ENCODE results near the gene SIGLEC5. TPM values are rescaled to one million over a fixed set of nuclear protein-coding genes. Genes with fewer than 3 reads are reported as not detected.

The SIGLEC5 gene
- total RNA-seq, 1 experiment from 2014 or later = not detected

DNA sequence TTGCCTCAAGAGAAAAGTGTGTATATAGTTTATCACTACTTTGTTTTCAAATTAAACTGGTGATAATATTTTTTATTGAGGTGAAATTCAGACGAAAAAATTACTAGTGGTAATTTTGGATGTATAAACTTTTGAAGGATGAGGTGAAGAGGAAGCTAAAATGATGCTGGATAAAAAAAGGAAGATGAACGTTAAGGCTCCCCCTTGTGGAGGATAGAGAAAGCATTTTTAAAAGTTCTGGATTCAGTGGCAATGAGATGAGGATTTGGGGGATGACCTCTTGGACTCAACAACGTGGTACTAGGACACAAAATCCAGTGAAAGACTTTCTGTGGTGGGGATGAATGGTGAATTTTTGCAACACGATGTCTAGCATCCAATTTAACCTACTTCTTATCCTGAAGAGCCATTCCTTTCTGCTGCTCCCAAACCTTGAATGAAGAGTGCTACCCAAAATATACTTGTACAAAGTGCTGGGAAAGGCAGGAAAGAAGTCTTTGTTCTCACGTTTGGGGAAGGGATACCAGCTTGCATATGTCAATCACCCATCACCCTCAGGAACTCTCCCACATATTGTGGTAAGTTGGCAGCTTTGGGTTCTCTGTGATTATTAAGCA, 7.3 kb upstream of the SIGLEC5 start:
- ChIA-PET CTCF (interaction anchor here (0.5 to 1.6 kb wide), 4 partner anchors 20 to 171 kb away, joined by 3 to 6 read pairs (median 3); partner anchors contain the start of gene ZNF175), POLR2A (ENCODE audit: unreplicated experiment) (no interaction called here)
- H3F3A ChIP-seq (ENCODE audit: low read length, unreplicated experiment) = no peaks in the 10 kb centered on the region
- no peaks in the 10 kb centered on the region for H3K79me2 ChIP-seq (ENCODE audit: low read length)
- H3K4me3 ChIP-seq (ENCODE audit: low read length) = no peak overlapping the region
- H3K9ac ChIP-seq (ENCODE audit: low read length) = no peak overlapping the region
- no peaks in the 10 kb centered on the region for H3K4me1 ChIP-seq (ENCODE audit: insufficient read depth, low read length)
- H2AFZ ChIP-seq (ENCODE audit: low read length) = no peak overlapping the region
- intact Hi-C loops (cut with micrococcal nuclease) = no loop called here
- DNase-seq (peak; percentile 55), ATAC-seq (no peak)
- no peaks in the 10 kb centered on the region for H3K36me3 ChIP-seq (ENCODE audit: low read depth, low read length)
- no peaks in the 10 kb centered on the region; the same call in 1 of the 2 replicates for H3K9me3 ChIP-seq (ENCODE audit: low read length)
- no peaks in the 10 kb centered on the region for H3K9me2 ChIP-seq (replicated peaks; ENCODE audit: low read length)
- peaks cover 51% of the 10 kb centered on the region for H3K27me3 ChIP-seq (ENCODE audit: low read length)
- TF ChIP-seq, protein P1, sequence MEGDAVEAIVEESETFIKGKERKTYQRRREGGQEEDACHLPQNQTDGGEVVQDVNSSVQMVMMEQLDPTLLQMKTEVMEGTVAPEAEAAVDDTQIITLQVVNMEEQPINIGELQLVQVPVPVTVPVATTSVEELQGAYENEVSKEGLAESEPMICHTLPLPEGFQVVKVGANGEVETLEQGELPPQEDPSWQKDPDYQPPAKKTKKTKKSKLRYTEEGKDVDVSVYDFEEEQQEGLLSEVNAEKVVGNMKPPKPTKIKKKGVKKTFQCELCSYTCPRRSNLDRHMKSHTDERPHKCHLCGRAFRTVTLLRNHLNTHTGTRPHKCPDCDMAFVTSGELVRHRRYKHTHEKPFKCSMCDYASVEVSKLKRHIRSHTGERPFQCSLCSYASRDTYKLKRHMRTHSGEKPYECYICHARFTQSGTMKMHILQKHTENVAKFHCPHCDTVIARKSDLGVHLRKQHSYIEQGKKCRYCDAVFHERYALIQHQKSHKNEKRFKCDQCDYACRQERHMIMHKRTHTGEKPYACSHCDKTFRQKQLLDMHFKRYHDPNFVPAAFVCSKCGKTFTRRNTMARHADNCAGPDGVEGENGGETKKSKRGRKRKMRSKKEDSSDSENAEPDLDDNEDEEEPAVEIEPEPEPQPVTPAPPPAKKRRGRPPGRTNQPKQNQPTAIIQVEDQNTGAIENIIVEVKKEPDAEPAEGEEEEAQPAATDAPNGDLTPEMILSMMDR (conservative IDR thresholded peaks at IDR 0.05; ENCODE audit: low read depth, low read length) = peak; percentile 80
- TF ChIP-seq EZH2phosphoT487 (IDR thresholded peaks at IDR 0.05; ENCODE audit: borderline replicate concordance, low read length) = no peak
- no peak overlapping the region for H3K27ac ChIP-seq (ENCODE audit: low read length)
- no peaks in the 10 kb centered on the region for H4K20me1 ChIP-seq (ENCODE audit: low read length)
- BruUV-seq (replicated peaks) = no TSS peak
- no peak overlapping the region for H3K4me2 ChIP-seq (ENCODE audit: low read length)

DNA sequence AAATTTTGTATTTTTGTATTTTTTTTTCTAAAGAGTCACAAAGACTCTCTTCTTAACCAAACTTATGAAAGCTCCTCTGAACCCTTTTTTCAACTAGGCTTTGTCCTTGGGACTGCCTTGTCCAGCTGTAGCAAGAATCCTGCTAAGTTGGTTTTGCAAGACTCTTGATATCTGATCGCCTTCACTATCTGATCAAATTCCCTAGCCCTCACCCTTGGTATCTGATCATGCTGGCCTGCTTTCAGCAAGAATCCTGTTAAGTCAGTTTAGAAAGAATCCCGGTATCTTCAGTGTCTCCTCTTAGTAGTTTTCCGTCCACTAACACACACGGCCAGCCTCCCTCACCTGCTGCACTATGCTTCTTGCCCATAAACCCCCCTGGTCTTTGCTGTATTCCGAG, 1.9 kb upstream of the SIGLEC5 start:
- no peak for TF ChIP-seq EZH2 (IDR thresholded peaks at IDR 0.05; ENCODE audit: low read length, unreplicated experiment)
- Histone ChIP-seq H3K4me3 (ENCODE audit: low read length) (no peak overlapping the region), H3K4me1 (ENCODE audit: insufficient read depth, low read length) (no peaks in the 10 kb centered on the region), H3K27ac (ENCODE audit: low read length) (no peak overlapping the region), H3K9ac (ENCODE audit: low read length) (no peak overlapping the region), H3K4me2 (ENCODE audit: low read length) (no peak overlapping the region), H3K27me3 (ENCODE audit: low read length) (peaks cover 50% of the 10 kb centered on the region), H4K20me1 (ENCODE audit: low read length) (no peaks in the 10 kb centered on the region), H3K9me3 (ENCODE audit: low read length) (no peaks in the 10 kb centered on the region; the same call in 1 of the 2 replicates), H3F3A (ENCODE audit: low read length, unreplicated experiment) (no peaks in the 10 kb centered on the region), H3K79me2 (ENCODE audit: low read length) (no peaks in the 10 kb centered on the region), H3K36me3 (ENCODE audit: low read depth, low read length) (no peaks in the 10 kb centered on the region), H2AFZ (ENCODE audit: low read length) (no peak overlapping the region), H3K9me2 (replicated peaks; ENCODE audit: low read length) (no peaks in the 10 kb centered on the region)
- BruUV-seq (replicated peaks) = no TSS peak
- ChIA-PET POLR2A (ENCODE audit: unreplicated experiment) (no interaction called here), CTCF (no interaction called here)
- DNase-seq (no peak), ATAC-seq (no peak)
- intact Hi-C loops (cut with micrococcal nuclease) = no loop called here

DNA sequence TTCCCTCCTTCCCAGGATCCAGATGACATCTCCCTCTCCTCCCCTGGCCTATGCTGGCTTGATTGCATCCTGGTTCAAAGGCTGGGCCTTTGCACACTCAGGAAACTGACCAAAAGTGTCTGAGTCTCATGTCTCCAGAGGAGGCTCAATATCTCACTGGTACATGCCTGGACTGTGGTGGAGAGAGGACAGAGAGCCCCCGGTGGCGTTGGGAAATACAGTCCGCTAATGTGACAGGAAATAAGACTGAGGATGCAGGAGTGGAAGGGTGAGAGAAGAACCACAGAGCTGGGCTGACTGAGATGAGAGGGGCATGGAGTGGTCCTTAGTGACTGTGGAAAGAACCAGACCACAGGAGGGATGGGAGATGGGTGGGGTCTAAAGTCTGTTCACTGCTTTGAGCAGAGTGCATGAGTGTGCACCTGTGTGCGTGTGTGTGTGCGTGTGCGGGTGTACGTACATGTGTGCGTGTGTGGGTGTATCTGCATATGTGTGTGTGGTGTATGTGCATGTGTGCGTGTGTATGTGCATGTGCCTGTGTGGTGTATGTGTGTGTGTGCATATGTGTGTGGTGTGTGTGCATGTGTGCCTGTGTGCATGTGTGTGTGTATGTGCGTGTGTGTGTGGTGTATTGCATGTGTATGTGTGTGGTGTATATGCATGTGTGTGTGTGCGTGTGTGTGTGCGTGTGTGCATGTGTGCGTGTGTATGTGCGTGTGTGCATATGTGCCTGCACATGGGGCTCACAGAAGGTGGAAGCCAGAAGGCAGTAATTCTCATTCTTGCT, 1.9 kb downstream of the SIGLEC5 start:
- ChIA-PET POLR2A (ENCODE audit: unreplicated experiment) (no interaction called here), CTCF (no interaction called here)
- Histone ChIP-seq H3K27me3 (ENCODE audit: low read length) (peaks cover 86% of the 10 kb centered on the region), H3K9me3 (ENCODE audit: low read length) (no peaks in the 10 kb centered on the region), H3K9ac (ENCODE audit: low read length) (no peak overlapping the region), H3K4me1 (ENCODE audit: insufficient read depth, low read length) (no peaks in the 10 kb centered on the region), H3K79me2 (ENCODE audit: low read length) (no peaks in the 10 kb centered on the region), H4K20me1 (ENCODE audit: low read length) (no peaks in the 10 kb centered on the region), H3K9me2 (replicated peaks; ENCODE audit: low read length) (no peaks in the 10 kb centered on the region), H3K36me3 (ENCODE audit: low read depth, low read length) (no peaks in the 10 kb centered on the region), H3K4me3 (ENCODE audit: low read length) (no peak overlapping the region), H3K27ac (ENCODE audit: low read length) (no peak overlapping the region), H2AFZ (ENCODE audit: low read length) (no peak overlapping the region), H3F3A (ENCODE audit: low read length, unreplicated experiment) (no peaks in the 10 kb centered on the region), H3K4me2 (ENCODE audit: low read length) (no peak overlapping the region)
- BruUV-seq (replicated peaks) = no TSS peak
- DNase-seq (no peak), ATAC-seq (no peak)
- TF ChIP-seq EZH2 (IDR thresholded peaks at IDR 0.05; ENCODE audit: low read length, unreplicated experiment) = no peak
- TF ChIP-seq, protein P1 (conservative IDR thresholded peaks at IDR 0.05; ENCODE audit: low read depth, low read length) = no peak
- TF ChIP-seq EZH2phosphoT487 (IDR thresholded peaks at IDR 0.05; ENCODE audit: borderline replicate concordance, low read length) = no peak
- intact Hi-C loops (cut with micrococcal nuclease) = no loop called here

All from PC-3 (cell line).